CD4-positive, alpha-beta memory T cell (primary cell): ENCODE data around the gene TMEM184B. TPM values are rescaled to one million over a fixed set of nuclear protein-coding genes. Genes with fewer than 3 reads are reported as not detected.

Experiments
- CTCF ChIA-PET: fragments of 350-600 bp; sonication (Branson Sonifier 250); formaldehyde crosslinking; loops from one replicate; lab custom pipeline; 2021; ENCODE audit warnings: inconsistent platforms; ENCODE audit not compliant: partially characterized antibody; lab: Charles Lee
- POLR2A ChIA-PET: fragments of 350-600 bp; sonication (Branson Sonifier 250); formaldehyde crosslinking; loops from one replicate; lab custom pipeline; 2021; ENCODE audit not compliant: partially characterized antibody; lab: Charles Lee
- DNase-seq, 5 donors: peaks; one replicate each; pipeline versions ENCODE4 v3.0.0 to v3.0.0-alpha.2; 2020 to 2022; ENCODE audit warnings: mixed read lengths in 1 of 5
- H3K27ac ChIP-seq: one replicate; pipeline ENCODE4 v1.7.0; 2013; ENCODE audit warnings: low read depth, low read length
- H3K27me3 ChIP-seq: 2 replicates; pipeline ENCODE4 v1.7.0; 2013; ENCODE audit warnings: mild to moderate bottlenecking, low read length, moderate library complexity; ENCODE audit not compliant: insufficient read depth
- H3K36me3 ChIP-seq: 2 replicates; pipeline ENCODE4 v1.7.0; 2013; ENCODE audit warnings: mild to moderate bottlenecking, low read length, moderate library complexity; ENCODE audit not compliant: insufficient read depth
- H3K4me1 ChIP-seq: 2 replicates; pipeline ENCODE4 v1.7.0; 2013; ENCODE audit warnings: mild to moderate bottlenecking, low read length, moderate library complexity; ENCODE audit not compliant: insufficient read depth
- H3K4me3 ChIP-seq, 2 donors: one replicate each; pipeline ENCODE4 v1.7.0; 2013; ENCODE audit warnings: low read length in 2 of 2, mild to moderate bottlenecking in 1 of 2
- H3K9me3 ChIP-seq, 2 donors: one replicate each; pipeline ENCODE4 v1.7.0; 2013; ENCODE audit warnings: low read length in 2 of 2, control low read depth in 1 of 2; ENCODE audit not compliant: control insufficient read depth in 1 of 2
- H3K27ac Mint-ChIP-seq, 7 donors: one replicate each; pipeline ENCODE4 v1.8.0; 2020 to 2021; ENCODE audit warnings: mixed read lengths in 7 of 7, mild to moderate bottlenecking in 6 of 7, inconsistent platforms in 3 of 7, moderate library complexity in 3 of 7
- H3K27me3 Mint-ChIP-seq, 2 donors: one replicate each; pipeline ENCODE4 v1.8.0; 2020 to 2021; ENCODE audit warnings: mixed read lengths in 2 of 2
- H3K36me3 Mint-ChIP-seq, 2 donors: one replicate each; pipeline ENCODE4 v1.8.0; 2020 to 2021; ENCODE audit warnings: mixed read lengths in 2 of 2, inconsistent platforms in 1 of 2, mild to moderate bottlenecking in 1 of 2
- H3K4me1 Mint-ChIP-seq, 4 donors: one replicate each; pipeline ENCODE4 v1.8.0; 2020 to 2021; ENCODE audit warnings: mixed read lengths in 4 of 4, mild to moderate bottlenecking in 1 of 4
- H3K4me3 Mint-ChIP-seq, 8 donors: one replicate each; pipeline ENCODE4 v1.8.0; 2020 to 2021; ENCODE audit warnings: mixed read lengths in 8 of 8, mild to moderate bottlenecking in 7 of 8, moderate library complexity in 6 of 8, inconsistent platforms in 3 of 8
- H3K9me3 Mint-ChIP-seq, 8 donors: one replicate each; pipeline ENCODE4 v1.8.0; 2020 to 2021; ENCODE audit warnings: mixed read lengths in 8 of 8, mild to moderate bottlenecking in 5 of 8, inconsistent platforms in 3 of 8, moderate library complexity in 1 of 8
- intact Hi-C: fragments of 100-400 bp; cut with micrococcal nuclease; formaldehyde crosslinking; loops from one replicate; pipeline ENCODE4 v1.15.1; 2023
- polyA plus RNA-seq, 2 donors: library from polyadenylated mRNA; unstranded; fragments of 300-500 nt; fragmentation: Illumina TruSeq; gene quantifications; one replicate each; pipeline ENCODE4 v1.2.3, GENCODE V29; 2021
- total RNA-seq, 2 experiments: library from RNA; stranded (reverse); gene quantifications; one replicate each; pipeline ENCODE4 v1.2.3, GENCODE V29; 2021

The TMEM184B gene
- total and polyA plus RNA-seq, 4 experiments from 2014 or later = 9.0 to 36.6 (median 29.7) TPM

GRCh38 chr22:38258895-38259294 lies 13.9 kb downstream of the TMEM184B start:
- DNase-seq = no peak
- ChIA-PET CTCF (no interaction called here), POLR2A (no interaction called here)
- H3K4me1 Mint-ChIP-seq = peaks cover 14 to 46% (median 32%) of the 10 kb centered on the region in 4 donors
- peaks cover 0 to 11% of the 10 kb centered on the region in 2 donors for H3K36me3 Mint-ChIP-seq
- Histone ChIP-seq H3K4me3 (no peak overlapping the region), H3K9me3 (no peaks in the 10 kb centered on the region), H3K4me1 (peaks cover 10% of the 10 kb centered on the region), H3K36me3 (no peaks in the 10 kb centered on the region), H3K27me3 (no peaks in the 10 kb centered on the region), H3K27ac (no peak overlapping the region)
- peak overlapping the region in 3 of 7 donors; percentile 14 to 75 (median 16) for H3K27ac Mint-ChIP-seq
- H3K9me3 Mint-ChIP-seq = no peaks in the 10 kb centered on the region
- H3K4me3 Mint-ChIP-seq = peak overlapping the region in 2 of 8 donors; percentile 20 to 60
- H3K27me3 Mint-ChIP-seq = no peaks in the 10 kb centered on the region
- intact Hi-C loops = no loop called here

GRCh38 chr22:38257650-38258250 lies 15.1 kb downstream of the TMEM184B start:
- Mint-ChIP-seq H3K9me3 (no peaks in the 10 kb centered on the region), H3K36me3 (peaks cover 0 to 7% of the 10 kb centered on the region in 2 donors), H3K27me3 (no peaks in the 10 kb centered on the region), H3K27ac (no peak overlapping the region), H3K4me1 (peaks cover 12 to 41% (median 27%) of the 10 kb centered on the region in 4 donors), H3K4me3 (no peak overlapping the region)
- ChIA-PET POLR2A (interaction anchor here (0.8 kb wide), 1 partner anchor 9 kb away, joined by 5 read pairs; no protein-coding TSS in a partner anchor), CTCF (no interaction called here)
- H3K27me3 ChIP-seq = no peaks in the 10 kb centered on the region
- DNase-seq = no peak
- H3K36me3 ChIP-seq = no peaks in the 10 kb centered on the region
- no peak overlapping the region for H3K27ac ChIP-seq
- intact Hi-C loops = no loop called here
- peaks cover 10% of the 10 kb centered on the region for H3K4me1 ChIP-seq
- no peak overlapping the region for H3K4me3 ChIP-seq
- H3K9me3 ChIP-seq = no peaks in the 10 kb centered on the region

GRCh38 chr22:38257181-38257580 lies 15.6 kb downstream of the TMEM184B start:
- peaks cover 0 to 5% of the 10 kb centered on the region in 2 donors for H3K36me3 Mint-ChIP-seq
- Histone ChIP-seq H3K36me3 (no peaks in the 10 kb centered on the region), H3K4me1 (peaks cover 7% of the 10 kb centered on the region), H3K27ac (no peak overlapping the region), H3K9me3 (no peaks in the 10 kb centered on the region), H3K27me3 (no peaks in the 10 kb centered on the region), H3K4me3 (no peak overlapping the region)
- no peak for DNase-seq
- H3K27ac Mint-ChIP-seq = no peak overlapping the region
- ChIA-PET CTCF (no interaction called here), POLR2A (no interaction called here)
- H3K27me3 Mint-ChIP-seq = no peaks in the 10 kb centered on the region
- H3K4me3 Mint-ChIP-seq = no peak overlapping the region
- peaks cover 9 to 38% (median 24%) of the 10 kb centered on the region in 4 donors for H3K4me1 Mint-ChIP-seq
- intact Hi-C loops = no loop called here
- no peaks in the 10 kb centered on the region for H3K9me3 Mint-ChIP-seq

- H3K36me3 Mint-ChIP-seq = peaks cover 2% of the 10 kb centered on the region in 2 donors
- intact Hi-C loops = no loop called here
- ChIA-PET CTCF (no interaction called here), POLR2A (no interaction called here)
- H3K4me1 Mint-ChIP-seq = peaks cover 6 to 24% (median 17%) of the 10 kb centered on the region in 4 donors
- H3K4me1 ChIP-seq = no peaks in the 10 kb centered on the region
- no peaks in the 10 kb centered on the region for H3K36me3 ChIP-seq
- H3K4me3 ChIP-seq = no peak overlapping the region
- H3K27ac ChIP-seq = no peak overlapping the region
- no peaks in the 10 kb centered on the region for H3K27me3 Mint-ChIP-seq
- no peak for DNase-seq
- H3K4me3 Mint-ChIP-seq = peak overlapping the region in 1 of 8 donors; percentile 4
- no peaks in the 10 kb centered on the region for H3K9me3 Mint-ChIP-seq
- H3K27ac Mint-ChIP-seq = peak overlapping the region in 2 of 7 donors; percentile 18 to 23
- H3K27me3 ChIP-seq = no peaks in the 10 kb centered on the region
- no peaks in the 10 kb centered on the region for H3K9me3 ChIP-seq
These were observed 17.1 kb downstream of the TMEM184B start for GRCh38 chr22:38255697-38256096.

- CTCF ChIA-PET = interaction anchor here (1.0 kb wide), 1 partner anchor 16 kb away, joined by 3 read pairs; no protein-coding TSS in a partner anchor
- POLR2A ChIA-PET = no interaction called here
These were observed 21.5 kb downstream of the TMEM184B start for GRCh38 chr22:38251341-38251692.

GRCh38 chr22:38250643-38251340 lies 22.0 kb downstream of the TMEM184B start:
- POLR2A ChIA-PET = interaction anchor here (1.2 kb wide), 1 partner anchor 9 kb away, joined by 3 read pairs; no protein-coding TSS in a partner anchor
- intact Hi-C loops = no loop called here

More at GRCh38 chr22:38251341-38251692, 21.5 kb downstream of the TMEM184B start:
- no peaks in the 10 kb centered on the region for H3K27me3 Mint-ChIP-seq
- Histone ChIP-seq H3K4me1 (no peaks in the 10 kb centered on the region), H3K27ac (no peak overlapping the region), H3K4me3 (no peak overlapping the region), H3K36me3 (peaks cover 11% of the 10 kb centered on the region), H3K27me3 (no peaks in the 10 kb centered on the region), H3K9me3 (no peaks in the 10 kb centered on the region)
- H3K27ac Mint-ChIP-seq = no peak overlapping the region
- intact Hi-C loops = no loop called here
- DNase-seq = no peak
- H3K36me3 Mint-ChIP-seq = peaks cover 17 to 30% of the 10 kb centered on the region in 2 donors
- no peak overlapping the region for H3K4me3 Mint-ChIP-seq
- peaks cover 4 to 15% (median 4%) of the 10 kb centered on the region in 4 donors for H3K4me1 Mint-ChIP-seq
- peaks cover 0 to 2% (median 0%) of the 10 kb centered on the region in 8 donors for H3K9me3 Mint-ChIP-seq

More at GRCh38 chr22:38250643-38251340, 22.0 kb downstream of the TMEM184B start:
- Mint-ChIP-seq H3K4me1 (peaks cover 4 to 14% (median 4%) of the 10 kb centered on the region in 4 donors), H3K27ac (peak overlapping the region in 1 of 7 donors; percentile 67), H3K9me3 (peaks cover 0 to 2% (median 0%) of the 10 kb centered on the region in 8 donors), H3K27me3 (no peaks in the 10 kb centered on the region), H3K36me3 (peaks cover 17 to 30% of the 10 kb centered on the region in 2 donors), H3K4me3 (no peak overlapping the region)
- no peak for DNase-seq
- H3K27me3 ChIP-seq = no peaks in the 10 kb centered on the region
- CTCF ChIA-PET = no interaction called here
- no peaks in the 10 kb centered on the region for H3K4me1 ChIP-seq
- no peak overlapping the region for H3K27ac ChIP-seq
- H3K4me3 ChIP-seq = no peak overlapping the region
- H3K36me3 ChIP-seq = peaks cover 16% of the 10 kb centered on the region
- H3K9me3 ChIP-seq = no peaks in the 10 kb centered on the region
